Transverse colon (tissue), 3 donors: ENCODE results near the gene HK1.

Experiments used
- EP300 ChIP-seq: sonication (generic); formaldehyde crosslinking; IDR thresholded peaks from one replicate; pipeline ENCODE4 v1.6.1; 2017; ENCODE audit warnings: antibody characterized with exemption, low read depth
- POLR2A ChIP-seq: fragments of 450-650 bp; IDR thresholded peaks from one replicate; pipeline ENCODE4 v1.6.1; 2016; ENCODE audit warnings: antibody characterized with exemption, mild to moderate bottlenecking, moderate library complexity
- TF ChIP-seq, protein P1 (sequence below), 5 experiments: fragments of 200-600 bp in 3 of 5; fragments of 450-650 bp in 2 of 5; sonication (generic) in 3 of 5; IDR thresholded peaks; 1 replicate in 2 of 5; 2 replicates in 3 of 5; pipeline ENCODE4 v1.5.1; 2016 to 2017; ENCODE audit warnings: antibody characterized with exemption in 5 of 5, inconsistent platforms in 3 of 5, mild to moderate bottlenecking in 2 of 5, moderate library complexity in 1 of 5

DNA sequence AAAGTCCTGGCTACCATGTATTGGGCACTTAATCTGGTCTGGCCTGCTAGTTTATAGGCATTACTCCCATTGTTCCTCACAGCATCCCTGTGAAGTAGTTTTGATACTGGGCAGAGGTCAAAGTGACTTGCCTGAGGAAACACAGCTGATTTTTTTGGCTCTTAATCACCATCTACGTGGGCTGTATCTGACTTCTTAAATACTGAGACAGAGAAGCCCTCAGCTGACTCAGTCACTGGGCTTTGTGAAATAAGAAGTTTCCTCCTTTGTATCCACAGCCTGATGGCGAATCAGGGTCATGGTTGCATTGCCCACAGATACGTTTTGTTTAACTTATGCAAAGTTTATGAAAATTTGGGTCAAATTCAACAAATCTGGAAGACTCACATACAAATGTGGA is 125.2 kb downstream of the HK1 start:
- TF ChIP-seq, protein P1, sequence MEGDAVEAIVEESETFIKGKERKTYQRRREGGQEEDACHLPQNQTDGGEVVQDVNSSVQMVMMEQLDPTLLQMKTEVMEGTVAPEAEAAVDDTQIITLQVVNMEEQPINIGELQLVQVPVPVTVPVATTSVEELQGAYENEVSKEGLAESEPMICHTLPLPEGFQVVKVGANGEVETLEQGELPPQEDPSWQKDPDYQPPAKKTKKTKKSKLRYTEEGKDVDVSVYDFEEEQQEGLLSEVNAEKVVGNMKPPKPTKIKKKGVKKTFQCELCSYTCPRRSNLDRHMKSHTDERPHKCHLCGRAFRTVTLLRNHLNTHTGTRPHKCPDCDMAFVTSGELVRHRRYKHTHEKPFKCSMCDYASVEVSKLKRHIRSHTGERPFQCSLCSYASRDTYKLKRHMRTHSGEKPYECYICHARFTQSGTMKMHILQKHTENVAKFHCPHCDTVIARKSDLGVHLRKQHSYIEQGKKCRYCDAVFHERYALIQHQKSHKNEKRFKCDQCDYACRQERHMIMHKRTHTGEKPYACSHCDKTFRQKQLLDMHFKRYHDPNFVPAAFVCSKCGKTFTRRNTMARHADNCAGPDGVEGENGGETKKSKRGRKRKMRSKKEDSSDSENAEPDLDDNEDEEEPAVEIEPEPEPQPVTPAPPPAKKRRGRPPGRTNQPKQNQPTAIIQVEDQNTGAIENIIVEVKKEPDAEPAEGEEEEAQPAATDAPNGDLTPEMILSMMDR (IDR thresholded peaks at IDR 0.05): no peak
- no peak for TF ChIP-seq EP300
- no peak for TF ChIP-seq POLR2A
